ENCODE data around the gene CMIP.

Gene CMIP

GRCh38 chr16:81607006-81607405 is 162.4 kb downstream of the CMIP start:
- no peak for DNase-seq (ENCODE audit: low spot score)

GRCh38 chr16:81607805-81608522 is 163.4 kb downstream of the CMIP start:
- no peak for DNase-seq (ENCODE audit: low spot score)

GRCh38 chr16:81608523-81609209 is 164.1 kb downstream of the CMIP start:
- no peak for DNase-seq (ENCODE audit: low spot score)

GRCh38 chr16:81609323-81609892 is 164.8 kb downstream of the CMIP start:
- DNase-seq (ENCODE audit: low spot score): no peak

- peak; percentile 42 for DNase-seq (ENCODE audit: low spot score)
Observed at GRCh38 chr16:81610144-81610842, 165.7 kb downstream of the CMIP start.

- no peak for DNase-seq (ENCODE audit: low spot score)
Observed at GRCh38 chr16:81610936-81611335, 166.3 kb downstream of the CMIP start.

- no peak for DNase-seq (ENCODE audit: low spot score)
Observed at GRCh38 chr16:81611721-81612120, 167.1 kb downstream of the CMIP start.

- no peak for DNase-seq (ENCODE audit: low spot score)
Observed at GRCh38 chr16:81612351-81613163, 167.9 kb downstream of the CMIP start.

GRCh38 chr16:81614171-81614570 is 169.6 kb downstream of the CMIP start:
- DNase-seq (ENCODE audit: low spot score): no peak

GRCh38 chr16:81614654-81615359 is 170.2 kb downstream of the CMIP start:
- DNase-seq (ENCODE audit: low spot score): no peak

- no peak for DNase-seq (ENCODE audit: low spot score)
Observed at GRCh38 chr16:81615411-81615810, 170.8 kb downstream of the CMIP start.

GRCh38 chr16:81615833-81616232 is 171.2 kb downstream of the CMIP start:
- DNase-seq (ENCODE audit: low spot score): no peak

GRCh38 chr16:81616321-81617020 is 171.9 kb downstream of the CMIP start:
- DNase-seq (ENCODE audit: low spot score): no peak

- no peak for DNase-seq (ENCODE audit: low spot score)
Observed at GRCh38 chr16:81617021-81617346, 172.4 kb downstream of the CMIP start.

- no peak for DNase-seq (ENCODE audit: low spot score)
Observed at GRCh38 chr16:81618187-81618586, 173.6 kb downstream of the CMIP start.

- DNase-seq (ENCODE audit: low spot score): no peak
Observed at GRCh38 chr16:81618661-81619060, 174.1 kb downstream of the CMIP start.

- DNase-seq (ENCODE audit: low spot score): no peak
Observed at GRCh38 chr16:81620029-81620428, 175.4 kb downstream of the CMIP start.

- DNase-seq (ENCODE audit: low spot score): no peak
Observed at GRCh38 chr16:81620796-81621195, 176.2 kb downstream of the CMIP start.

GRCh38 chr16:81621496-81621895 is 176.9 kb downstream of the CMIP start:
- no peak for DNase-seq (ENCODE audit: low spot score)

- peak; percentile 56 for DNase-seq (ENCODE audit: low spot score)
Observed at GRCh38 chr16:81623365-81624102, 178.9 kb downstream of the CMIP start.

Measured in RKO (cell line).